Activated CD4-positive, CD25-positive, alpha-beta regulatory T cell treated with anti-CD3 and anti-CD28 coated beads, Interleukin-2, amount 50 U/mL, for 72 hours (primary cell): Measurements from ENCODE around the gene LEUTX.

Experiments used
- DNase-seq: peaks from one replicate; pipeline ENCODE4 v3.0.0; 2021

LEUTX gene

GRCh38 chr19:39825093-39825463 lies 46.4 kb downstream of the LEUTX start:
- DNase-seq = no peak

- no peak for DNase-seq
These were observed 47.0 kb downstream of the LEUTX start for GRCh38 chr19:39825531-39826076.

GRCh38 chr19:39826311-39826945 lies 47.8 kb downstream of the LEUTX start:
- DNase-seq = no peak

- DNase-seq = no peak
These were observed 48.6 kb downstream of the LEUTX start for GRCh38 chr19:39827216-39827615.

- no peak for DNase-seq
These were observed 49.5 kb downstream of the LEUTX start for GRCh38 chr19:39828015-39828653.

GRCh38 chr19:39828654-39829032 lies 50.0 kb downstream of the LEUTX start:
- no peak for DNase-seq

GRCh38 chr19:39829702-39830275 lies 51.1 kb downstream of the LEUTX start:
- no peak for DNase-seq

- DNase-seq = no peak
These were observed 51.8 kb downstream of the LEUTX start for GRCh38 chr19:39830406-39830805.

- no peak for DNase-seq
These were observed 52.2 kb downstream of the LEUTX start for GRCh38 chr19:39830847-39831246.

- DNase-seq = no peak
These were observed 53.0 kb downstream of the LEUTX start for GRCh38 chr19:39831679-39832078.

- no peak for DNase-seq
These were observed 53.9 kb downstream of the LEUTX start for GRCh38 chr19:39832341-39833083.

GRCh38 chr19:39833160-39833463 lies 54.5 kb downstream of the LEUTX start:
- no peak for DNase-seq

GRCh38 chr19:39833464-39834286 lies 55.0 kb downstream of the LEUTX start, which contains the start of gene DYRK1B:
TSS of gene DYRK1B (minus strand) at chr19:39834162. CDS start at chr19:39831867, 2,295 bp downstream.
- peak; percentile 94 for DNase-seq

- no peak for DNase-seq
These were observed 55.7 kb downstream of the LEUTX start for GRCh38 chr19:39834287-39834841.
